GM19438 (cell line): ENCODE data around the gene HOXD1.

Experiments used
- ATAC-seq: cut with Tn5 transposase; IDR thresholded peaks from one replicate; pipeline ENCODE4 v1.9.1; 2021; ENCODE audit warnings: low read depth; ENCODE audit not compliant: unreplicated experiment

Gene HOXD1

DNA sequence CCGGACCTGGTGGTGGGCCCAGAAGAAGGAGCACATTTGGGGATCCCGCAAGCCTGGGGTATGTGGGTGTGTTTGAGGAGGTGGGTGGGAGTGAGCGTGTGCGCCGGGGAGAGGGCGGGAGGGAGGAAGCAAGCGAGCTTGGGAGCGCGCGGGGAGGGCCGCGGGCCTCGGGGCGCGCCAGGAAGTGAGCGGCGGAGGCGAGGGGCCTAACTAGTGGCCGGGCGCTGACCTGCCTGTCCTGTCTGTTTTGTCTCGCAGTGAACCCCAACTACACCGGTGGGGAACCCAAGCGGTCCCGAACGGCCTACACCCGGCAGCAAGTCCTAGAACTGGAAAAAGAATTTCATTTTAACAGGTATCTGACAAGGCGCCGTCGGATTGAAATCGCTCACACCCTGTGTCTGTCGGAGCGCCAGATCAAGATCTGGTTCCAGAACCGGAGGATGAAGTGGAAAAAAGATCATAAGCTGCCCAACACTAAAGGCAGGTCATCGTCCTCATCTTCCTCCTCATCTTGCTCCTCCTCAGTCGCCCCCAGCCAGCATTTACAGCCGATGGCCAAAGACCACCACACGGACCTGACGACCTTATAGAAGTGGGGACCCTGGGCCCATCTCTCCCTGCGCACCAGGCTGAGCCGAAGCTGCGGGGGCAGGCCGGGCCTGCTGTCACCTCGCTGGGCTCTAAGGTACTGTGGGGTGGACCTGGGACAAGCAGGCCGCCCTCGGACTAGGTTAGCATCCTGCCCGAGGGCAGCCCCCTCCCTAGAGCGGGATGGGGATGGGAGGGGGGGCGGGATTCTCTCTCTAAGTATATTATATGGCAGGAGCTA is 35.9 kb upstream of the HOXD1 start:
- ATAC-seq = no peak

- ATAC-seq = no peak
Observed at GRCh38 chr2:176154576-176155252, 33.8 kb upstream of the HOXD1 start.

DNA sequence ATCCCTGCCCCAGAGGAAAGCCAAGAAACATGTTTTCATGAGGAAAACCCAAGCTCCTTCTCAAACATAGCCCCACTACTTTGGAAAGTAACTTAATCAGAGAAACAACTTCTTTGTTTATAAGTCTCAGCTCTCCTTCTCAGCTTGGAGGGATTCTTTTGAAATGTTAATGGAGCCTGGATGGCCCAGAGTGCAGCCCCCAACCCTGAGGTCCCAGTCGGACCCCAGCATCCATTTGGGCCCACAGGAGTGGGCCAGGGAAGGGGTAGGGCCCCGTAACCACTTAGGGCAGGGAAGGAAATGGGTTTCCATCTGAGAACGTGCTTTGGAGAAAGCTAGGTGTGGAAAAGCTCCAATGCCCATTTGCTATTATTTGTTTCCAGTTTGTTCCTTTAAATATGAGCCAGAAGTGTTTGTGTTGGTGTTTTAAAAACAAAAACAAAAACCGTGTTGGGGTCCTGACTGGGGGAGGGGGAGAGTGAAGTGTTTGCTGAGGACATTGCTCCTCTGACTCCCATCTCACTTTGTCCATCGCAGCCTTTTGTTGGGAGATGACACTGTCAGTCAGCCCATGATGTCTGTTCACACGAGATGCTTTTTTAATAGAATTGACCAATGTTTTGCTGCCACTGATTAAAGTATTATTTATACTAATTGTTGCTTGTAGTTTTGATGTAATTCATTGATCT is 33.0 kb upstream of the HOXD1 start:
- ATAC-seq = no peak

GRCh38 chr2:176156301-176156806 is 32.1 kb upstream of the HOXD1 start:
- no peak for ATAC-seq

- ATAC-seq = no peak
Observed at GRCh38 chr2:176156807-176157498, 31.5 kb upstream of the HOXD1 start, which contains the start of gene HOXD3. Gene HOXD3, plus strand, starts transcription at chr2:176157307. Its CDS starts 11,808 bp downstream, at chr2:176169115.

DNA sequence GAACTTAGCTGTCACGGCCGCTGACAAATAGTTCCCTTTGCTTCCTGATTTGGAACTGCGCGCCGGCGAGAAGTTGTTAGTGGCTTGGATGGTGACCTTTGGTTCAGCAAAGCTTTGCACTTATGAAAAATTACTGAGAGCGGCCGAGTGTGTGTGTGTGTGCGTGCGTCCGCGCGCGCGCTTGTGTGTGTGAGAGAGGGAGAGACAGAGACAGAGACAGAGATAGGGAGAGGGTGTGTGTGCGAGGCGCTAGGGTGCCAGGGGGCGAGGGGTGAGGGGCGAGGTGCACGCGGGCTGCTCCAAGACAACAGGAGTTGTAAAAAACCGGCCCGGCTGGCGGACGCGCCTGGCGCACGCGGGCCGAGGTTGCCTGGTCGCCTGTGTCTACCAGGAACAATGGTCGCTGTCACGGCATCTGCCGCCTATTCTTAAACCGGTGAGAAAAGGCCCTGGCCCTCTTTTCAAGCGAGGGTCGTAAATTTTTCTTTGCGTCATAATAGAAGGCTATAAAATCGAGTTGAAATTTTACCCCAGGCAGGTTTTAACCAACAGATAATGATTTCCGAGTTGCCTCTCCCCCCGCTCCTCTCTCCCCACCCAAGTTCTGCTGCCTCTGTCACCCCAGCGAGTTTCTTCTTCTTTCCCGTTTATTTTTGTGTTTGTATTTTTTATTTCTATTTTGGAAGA is 30.8 kb upstream of the HOXD1 start:
- ATAC-seq = no peak

DNA sequence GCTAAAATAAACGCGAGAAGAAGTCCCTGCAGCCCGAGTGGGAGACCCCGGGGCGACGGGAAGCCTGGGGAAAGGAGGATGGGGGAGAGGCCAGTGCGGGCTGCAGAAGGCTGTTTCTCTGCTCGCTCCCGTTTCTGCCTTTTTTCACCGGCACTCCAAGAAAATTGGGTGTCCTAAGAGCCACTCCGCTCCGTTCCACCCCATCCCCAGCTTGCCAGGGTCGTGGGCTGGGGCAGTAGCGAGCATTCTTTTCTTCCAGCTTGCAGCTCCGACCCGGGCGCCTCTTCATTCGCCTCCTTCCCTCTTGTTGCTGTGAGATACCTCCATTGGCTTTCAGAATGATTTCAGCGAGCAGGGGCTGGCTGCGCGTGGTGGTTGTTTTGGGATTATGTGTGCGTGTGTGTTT is 30.3 kb upstream of the HOXD1 start:
- ATAC-seq = no peak

DNA sequence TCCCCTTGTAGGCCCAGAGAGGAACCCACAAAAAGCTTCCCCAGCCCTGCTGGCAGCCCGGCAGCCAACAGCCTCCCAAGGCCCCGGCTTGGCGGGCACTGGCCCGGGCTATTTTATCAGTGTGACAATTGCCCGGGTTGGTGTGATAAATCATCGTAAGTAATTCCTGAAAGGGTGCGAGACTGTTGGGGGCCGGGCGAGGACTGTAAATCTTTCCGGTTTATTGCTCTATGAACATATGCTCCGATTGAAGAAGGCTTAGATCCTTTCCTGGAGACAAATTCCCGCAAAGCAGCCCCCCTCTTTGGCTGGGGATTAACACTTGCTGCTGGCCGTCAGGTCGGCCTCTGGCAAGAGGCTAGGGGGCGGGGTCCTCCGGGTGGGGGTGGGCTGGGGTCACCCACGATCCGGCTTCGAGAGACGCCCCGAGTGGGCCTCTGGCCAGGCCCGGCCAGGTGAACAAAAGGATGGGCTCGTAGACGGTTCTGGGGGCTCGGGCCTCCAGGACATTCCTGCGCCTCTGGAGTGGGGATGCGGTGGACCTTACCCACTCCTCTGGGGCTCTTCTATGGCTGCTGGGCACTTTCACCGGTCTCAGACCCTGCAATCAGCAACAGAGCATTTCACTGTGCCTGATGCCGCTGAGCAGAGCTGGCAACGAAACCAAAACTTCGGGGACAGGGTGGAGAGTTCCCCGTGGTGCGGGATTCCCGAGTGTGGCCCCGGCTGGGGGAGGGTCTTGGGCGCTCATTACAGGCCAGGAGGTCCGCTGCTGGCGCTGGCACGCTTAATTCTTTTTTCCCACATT is 29.4 kb upstream of the HOXD1 start:
- ATAC-seq = no peak

GRCh38 chr2:176159663-176160250 is 28.7 kb upstream of the HOXD1 start:
- ATAC-seq = no peak

- ATAC-seq = no peak
Observed at GRCh38 chr2:176160251-176160985, 28.1 kb upstream of the HOXD1 start.

- ATAC-seq = no peak
Observed at GRCh38 chr2:176160986-176161824, 27.3 kb upstream of the HOXD1 start.

DNA sequence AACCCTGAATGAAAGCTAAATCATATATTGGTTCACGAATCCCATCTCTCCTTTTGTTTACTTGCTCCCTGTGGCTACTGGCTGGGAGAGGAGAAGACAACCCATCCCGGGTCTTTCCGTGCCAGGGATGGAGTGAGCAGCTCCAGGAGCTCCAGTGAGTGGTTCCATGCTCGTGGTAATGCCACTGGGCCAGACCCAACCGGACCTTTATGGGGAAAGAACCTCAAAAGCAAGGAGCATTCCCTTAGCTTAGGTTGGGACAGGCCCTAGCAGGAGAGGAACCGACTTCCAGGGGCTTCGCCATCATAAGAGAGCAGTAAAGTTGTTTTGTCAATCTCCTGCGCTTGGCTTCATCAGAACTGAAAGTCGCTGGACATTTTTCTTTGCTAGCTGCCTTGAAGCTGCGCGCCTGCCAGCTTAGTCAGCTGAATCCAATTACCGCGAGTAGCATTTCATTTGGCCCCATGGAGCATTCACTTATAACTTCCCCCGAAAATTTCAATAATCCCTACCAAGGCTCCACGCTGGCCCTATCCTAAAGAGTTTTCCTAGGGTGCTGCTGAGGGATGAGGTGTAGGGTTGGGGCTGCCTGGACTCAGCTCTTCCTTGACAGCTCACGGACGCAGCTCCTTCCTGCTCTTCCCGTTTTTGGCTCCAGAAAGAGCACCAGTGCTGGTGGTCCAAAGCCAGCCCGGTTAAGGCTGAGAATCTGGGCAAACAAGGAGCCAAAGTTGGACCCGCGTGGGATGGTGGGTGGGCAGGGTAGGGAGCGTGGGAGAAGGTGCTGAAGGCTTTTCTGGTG is 26.4 kb upstream of the HOXD1 start:
- no peak for ATAC-seq

GRCh38 chr2:176162911-176163671 is 25.4 kb upstream of the HOXD1 start:
- no peak for ATAC-seq

GRCh38 chr2:176163672-176164056 is 24.8 kb upstream of the HOXD1 start:
- no peak for ATAC-seq

GRCh38 chr2:176164201-176164600 is 24.3 kb upstream of the HOXD1 start:
- ATAC-seq = no peak
